NOMO-1 treated with DMSO at 0.1 percent for 48 hours (cell line): ENCODE data around the gene ZFP64.
"Not testable (repeated sequence)": the region's sequence is repeated elsewhere in the genome, so short reads cannot be mapped to it uniquely, and the experiment has no call there.

Experiments used
- DNase-seq: peaks from one replicate; lab custom pipeline; 2025; ENCODE audit not compliant: unreplicated experiment; lab: John Stamatoyannopoulos, UW

The ZFP64 gene

GRCh38 chr20:52191132-52191915 is at the start of gene ZFP64:
Gene ZFP64, minus strand, starts transcription at chr20:52191779. Its CDS starts 143 bp downstream, at chr20:52191636.
- peak; percentile 69 for DNase-seq

GRCh38 chr20:52240802-52241201 is 49.2 kb upstream of the ZFP64 start:
- no peak for DNase-seq

- DNase-seq: no peak
Observed at GRCh38 chr20:52239102-52239501, 47.5 kb upstream of the ZFP64 start.

GRCh38 chr20:52236292-52236691 is 44.7 kb upstream of the ZFP64 start:
- no peak for DNase-seq

GRCh38 chr20:52235129-52235528 is 43.5 kb upstream of the ZFP64 start:
- DNase-seq: no peak

- DNase-seq: no peak
Observed at GRCh38 chr20:52234302-52235045, 42.9 kb upstream of the ZFP64 start.

GRCh38 chr20:52231230-52231746 is 39.7 kb upstream of the ZFP64 start:
- DNase-seq: peak; percentile 13

GRCh38 chr20:52230409-52230808 is 38.8 kb upstream of the ZFP64 start:
- DNase-seq: no peak

GRCh38 chr20:52229346-52229745 is 37.8 kb upstream of the ZFP64 start:
- DNase-seq: not testable (repeated sequence)

GRCh38 chr20:52226370-52226769 is 34.8 kb upstream of the ZFP64 start:
- no peak for DNase-seq

- DNase-seq: no peak
Observed at GRCh38 chr20:52224920-52225319, 33.3 kb upstream of the ZFP64 start.

- not testable (repeated sequence) for DNase-seq
Observed at GRCh38 chr20:52221362-52221761, 29.8 kb upstream of the ZFP64 start.

GRCh38 chr20:52220891-52221290 is 29.3 kb upstream of the ZFP64 start:
- not testable (repeated sequence) for DNase-seq

- DNase-seq: no peak
Observed at GRCh38 chr20:52219441-52219840, 27.9 kb upstream of the ZFP64 start.

- no peak for DNase-seq
Observed at GRCh38 chr20:52217689-52218395, 26.3 kb upstream of the ZFP64 start.

GRCh38 chr20:52213995-52214394 is 22.4 kb upstream of the ZFP64 start:
- DNase-seq: no peak

- DNase-seq: no peak
Observed at GRCh38 chr20:52212943-52213342, 21.4 kb upstream of the ZFP64 start.

- DNase-seq: no peak
Observed at GRCh38 chr20:52210037-52210990, 18.7 kb upstream of the ZFP64 start.

GRCh38 chr20:52209154-52209571 is 17.6 kb upstream of the ZFP64 start:
- no peak for DNase-seq
